ENCODE data around the gene SLC6A7.

- TF ChIP-seq CTCF (conservative IDR thresholded peaks at IDR 0.05 in 1 of 2, IDR thresholded peaks at IDR 0.05 in 1 of 2; ENCODE audit: extremely low read depth in 1 of 2, insufficient read depth in 1 of 2, low read depth in 1 of 2, low read length in 2 of 2) (no peak), EZH2 (IDR thresholded peaks at IDR 0.05; ENCODE audit: borderline replicate concordance, low read length) (no peak)
Observed at GRCh38 chr5:150147670-150148069, 42.2 kb upstream of the SLC6A7 start.

Data from mammary epithelial cell (primary cell).